ENCODE measurements around the gene SLC24A3.

Gene SLC24A3

GRCh38 chr20:19764207-19764606 lies 551.8 kb downstream of the SLC24A3 start:
- no peak for DNase-seq

GRCh38 chr20:19765266-19765665 lies 552.8 kb downstream of the SLC24A3 start:
- no peak for DNase-seq

- DNase-seq = no peak
Observed at GRCh38 chr20:19765913-19766312, 553.5 kb downstream of the SLC24A3 start.

- DNase-seq = no peak
Observed at GRCh38 chr20:19767070-19767469, 554.6 kb downstream of the SLC24A3 start.

- DNase-seq = no peak
Observed at GRCh38 chr20:19768325-19768842, 555.9 kb downstream of the SLC24A3 start.

GRCh38 chr20:19769507-19769906 lies 557.1 kb downstream of the SLC24A3 start:
- no peak for DNase-seq

GRCh38 chr20:19770375-19770774 lies 557.9 kb downstream of the SLC24A3 start:
- no peak for DNase-seq

GRCh38 chr20:19771031-19771430 lies 558.6 kb downstream of the SLC24A3 start:
- DNase-seq = no peak
